ENCODE results near the gene MARF1.
"Not testable (repeated sequence)": the region's sequence is repeated elsewhere in the genome, so short reads cannot be mapped to it uniquely, and the experiment has no call there.

The MARF1 gene

DNA sequence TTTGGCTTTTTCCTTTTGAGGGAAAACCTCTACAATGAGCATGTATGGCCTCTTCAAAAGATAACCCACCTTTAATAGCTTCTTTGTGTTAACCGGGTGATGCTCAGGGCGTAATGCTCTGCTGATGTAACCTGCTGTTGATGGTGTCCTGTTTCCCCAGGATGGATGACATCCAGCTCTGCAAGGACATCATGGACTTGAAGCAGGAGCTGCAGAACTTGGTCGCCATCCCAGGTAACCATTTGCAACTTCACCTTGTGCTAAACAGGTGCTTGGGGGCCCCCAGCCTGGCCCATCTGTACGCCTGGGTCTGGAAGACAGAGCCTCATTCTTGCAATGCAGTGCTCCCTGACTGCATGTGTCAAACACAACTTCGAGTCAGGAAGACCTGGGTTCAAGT is 75.1 kb downstream of the MARF1 start:
- no peak for DNase-seq (ENCODE audit: low read depth)

DNA sequence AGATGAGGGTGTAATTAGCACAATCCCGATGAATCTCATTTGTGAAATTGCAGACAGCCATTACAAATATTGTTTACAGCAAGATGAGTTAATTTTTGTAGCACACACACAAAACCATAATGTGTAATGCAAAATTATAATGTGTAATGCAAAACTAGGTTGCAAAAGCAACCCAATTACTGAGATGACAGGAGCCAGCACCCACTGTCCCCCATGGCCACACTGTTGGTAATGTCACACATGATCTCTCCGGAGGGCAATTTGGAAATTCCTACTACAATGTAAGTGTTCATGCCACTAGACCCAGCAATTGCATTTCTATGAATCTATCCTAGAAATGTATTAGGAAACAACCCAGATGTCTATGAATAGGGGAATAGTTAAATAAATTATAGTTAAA is 76.9 kb downstream of the MARF1 start:
- no peak for DNase-seq (ENCODE audit: low read depth)

DNA sequence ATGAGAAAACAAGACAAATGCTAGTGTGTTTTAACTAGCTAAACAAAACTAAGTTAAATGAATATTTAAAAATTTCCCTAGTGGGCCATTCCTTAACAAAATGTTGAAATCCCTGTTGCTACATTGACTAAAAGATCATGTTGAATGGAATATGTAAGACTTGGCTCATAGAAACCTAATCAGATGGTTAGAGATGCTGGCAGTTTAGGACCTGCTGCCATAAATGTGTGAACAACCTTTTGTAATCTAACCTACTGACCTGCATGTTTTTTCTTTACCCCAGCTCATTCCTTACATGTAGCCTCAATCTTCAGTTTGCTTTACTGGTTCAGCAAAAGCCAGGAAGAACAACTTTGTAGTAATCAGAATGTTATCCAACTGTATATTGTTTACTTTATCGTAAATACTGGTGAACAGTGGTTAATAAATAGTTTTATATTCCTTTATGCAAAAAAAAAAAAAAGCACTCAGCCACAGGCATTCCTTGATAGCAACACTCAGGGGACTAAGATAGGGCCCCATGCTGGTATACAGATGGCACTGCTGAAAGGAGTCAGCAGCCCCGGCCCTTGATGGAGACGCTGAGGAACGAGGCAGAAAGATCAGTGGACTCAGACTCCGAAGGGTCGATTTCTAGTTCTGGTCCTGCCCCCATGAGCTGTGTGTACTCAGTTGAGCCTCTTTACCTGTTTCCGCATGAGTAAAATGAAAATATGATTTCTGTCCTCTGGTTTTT is 78.2 kb downstream of the MARF1 start:
- no peak for DNase-seq (ENCODE audit: low read depth)

DNA sequence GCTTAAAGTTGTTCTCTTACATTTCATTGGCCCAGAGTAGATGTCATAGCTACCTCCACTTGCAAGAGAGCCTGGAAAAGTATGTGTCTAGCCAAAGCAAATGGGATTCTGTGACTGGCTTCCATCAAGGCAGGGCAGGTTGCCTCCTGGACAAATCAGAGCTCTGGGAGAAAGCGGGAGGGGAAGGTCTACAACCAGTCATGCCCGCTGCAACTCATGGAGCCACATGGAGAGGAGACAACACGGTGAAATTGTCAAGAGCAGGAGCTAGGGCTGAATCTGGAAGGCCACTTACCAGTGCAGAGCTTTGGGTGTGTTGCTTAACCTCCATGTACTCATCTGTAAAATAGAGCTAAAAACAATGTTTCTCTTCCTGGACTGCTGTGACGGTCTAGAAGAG is 83.8 kb downstream of the MARF1 start:
- no peak for DNase-seq (ENCODE audit: low read depth)

DNA sequence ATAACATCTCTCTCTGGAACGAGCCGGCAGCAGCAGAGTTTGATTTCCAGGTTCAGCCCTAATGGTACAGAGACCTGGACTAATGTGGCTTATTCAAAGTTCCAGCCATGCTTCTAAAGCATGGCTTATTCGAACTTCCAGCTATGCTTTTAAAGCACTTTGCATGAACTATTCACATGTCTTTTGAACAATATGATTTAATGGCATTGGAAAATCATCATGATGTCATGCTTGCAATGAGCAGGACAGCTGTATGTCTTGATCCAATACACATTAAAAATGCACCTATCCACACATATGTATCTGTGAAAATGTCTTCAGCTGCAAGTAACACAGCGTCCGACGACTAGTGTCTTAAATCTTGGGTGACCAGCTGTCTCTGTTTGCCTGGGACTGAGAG is 85.7 kb downstream of the MARF1 start:
- DNase-seq (ENCODE audit: low read depth): no peak

DNA sequence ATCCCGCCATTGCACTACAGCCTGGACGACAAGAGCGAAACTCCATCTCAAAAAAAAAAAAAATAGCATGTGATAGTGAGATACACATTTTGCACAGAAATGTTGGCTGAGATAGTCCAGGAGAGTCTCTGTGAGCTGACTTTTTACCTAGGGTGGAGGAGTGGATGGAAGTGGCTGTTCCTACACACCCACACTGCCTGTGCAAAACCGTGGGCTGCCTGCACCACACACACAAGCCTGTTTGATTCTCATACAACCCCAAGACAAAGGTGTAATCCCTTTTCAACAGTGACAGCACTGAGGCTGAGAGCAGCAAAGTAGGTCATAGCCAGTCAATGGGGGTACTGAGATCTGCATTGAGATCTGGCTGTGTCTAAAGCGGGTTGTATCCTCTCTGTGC is 86.8 kb downstream of the MARF1 start:
- DNase-seq (ENCODE audit: low read depth): no peak

DNA sequence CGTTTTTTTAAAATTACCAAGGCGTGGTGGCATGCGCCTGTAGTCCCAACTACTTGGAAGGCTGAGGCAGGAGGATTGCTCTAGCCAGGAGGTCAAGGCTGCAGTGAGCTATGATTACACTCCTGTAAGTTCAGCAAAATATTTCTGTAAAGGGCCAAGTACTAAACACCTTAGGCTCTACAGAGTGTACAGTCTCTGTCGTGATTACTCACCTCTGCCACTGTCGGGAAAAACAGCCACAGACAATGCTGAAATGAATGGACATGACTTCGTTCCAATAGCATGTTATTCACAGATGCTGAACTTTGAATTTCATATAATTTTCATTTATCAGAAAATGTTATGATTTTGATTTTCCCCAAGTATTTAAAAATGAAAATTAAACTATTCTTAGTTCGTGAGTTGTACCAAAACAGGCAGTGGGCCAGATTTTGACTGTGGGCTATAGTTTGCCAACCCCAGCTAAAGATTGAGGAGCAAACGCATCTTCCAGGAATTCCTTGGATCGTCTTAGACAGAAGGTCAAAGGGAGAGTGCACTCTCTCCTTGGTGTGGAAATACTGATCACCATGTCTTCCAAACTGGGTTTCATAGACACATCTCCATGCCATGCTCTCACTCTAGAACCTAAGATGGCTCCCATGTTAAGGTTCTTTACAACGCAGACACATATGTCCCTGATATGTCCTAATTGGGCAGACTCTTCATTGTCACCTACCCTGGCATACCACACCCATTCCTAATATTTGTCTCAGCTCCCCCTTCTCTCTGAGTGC is 89.5 kb downstream of the MARF1 start:
- DNase-seq (ENCODE audit: low read depth): no peak

DNA sequence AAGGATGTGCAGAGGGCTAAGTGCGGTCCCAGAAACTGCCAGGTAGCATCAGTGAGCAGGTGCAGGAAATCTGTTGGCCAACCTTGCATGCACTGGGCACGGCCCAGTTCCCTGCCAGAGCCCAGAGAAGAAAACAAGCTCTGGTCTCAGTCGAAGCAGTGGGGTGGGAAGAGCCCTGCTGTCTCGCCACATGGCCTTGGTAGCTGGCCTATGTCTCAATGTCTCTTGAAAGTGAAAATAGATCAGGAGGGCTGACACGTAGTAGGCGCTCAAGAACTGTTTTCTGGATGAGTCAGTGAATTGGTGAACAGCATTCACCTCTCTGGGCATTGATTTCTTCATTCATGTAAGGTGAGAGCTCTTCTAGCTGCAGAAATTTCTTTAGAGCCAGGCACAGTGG is 90.4 kb downstream of the MARF1 start:
- no peak for DNase-seq (ENCODE audit: low read depth)

DNA sequence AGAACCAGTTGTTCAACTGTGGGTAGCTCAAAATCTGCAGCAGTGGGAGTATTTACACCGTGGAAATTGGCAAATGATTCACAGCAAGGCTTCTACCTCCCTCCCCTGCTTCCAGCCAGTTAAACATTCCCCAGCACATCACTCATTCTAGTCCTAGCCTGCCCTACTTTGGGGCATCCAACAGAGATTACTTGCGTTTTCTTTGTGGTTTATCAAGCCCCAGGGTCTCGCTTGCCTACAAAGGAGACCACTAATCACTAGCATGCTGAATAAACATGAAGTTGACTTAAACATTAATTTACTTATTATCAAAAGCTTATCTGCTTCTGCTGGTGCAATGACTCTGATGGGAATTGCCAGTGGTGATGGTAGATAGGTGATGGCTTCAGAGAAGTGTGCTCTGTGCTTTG is 94.5 kb downstream of the MARF1 start:
- DNase-seq (ENCODE audit: low read depth): no peak

DNA sequence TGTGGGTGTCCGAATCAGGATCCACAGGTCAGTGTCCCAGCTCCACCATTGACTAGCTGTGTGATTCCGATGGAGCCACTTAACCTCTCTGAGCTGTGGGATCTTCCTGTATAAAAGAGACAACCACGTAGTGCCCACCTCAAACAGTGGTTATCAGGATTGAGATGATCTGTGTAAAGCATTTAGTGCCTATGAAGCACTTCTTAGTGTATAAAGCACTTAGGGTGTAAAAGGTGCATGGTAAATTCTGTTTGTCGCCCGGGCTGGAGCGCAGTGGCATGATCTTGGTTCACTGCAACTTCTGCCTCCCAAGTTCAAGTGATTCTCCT is 95.2 kb downstream of the MARF1 start:
- no peak for DNase-seq (ENCODE audit: low read depth)

DNA sequence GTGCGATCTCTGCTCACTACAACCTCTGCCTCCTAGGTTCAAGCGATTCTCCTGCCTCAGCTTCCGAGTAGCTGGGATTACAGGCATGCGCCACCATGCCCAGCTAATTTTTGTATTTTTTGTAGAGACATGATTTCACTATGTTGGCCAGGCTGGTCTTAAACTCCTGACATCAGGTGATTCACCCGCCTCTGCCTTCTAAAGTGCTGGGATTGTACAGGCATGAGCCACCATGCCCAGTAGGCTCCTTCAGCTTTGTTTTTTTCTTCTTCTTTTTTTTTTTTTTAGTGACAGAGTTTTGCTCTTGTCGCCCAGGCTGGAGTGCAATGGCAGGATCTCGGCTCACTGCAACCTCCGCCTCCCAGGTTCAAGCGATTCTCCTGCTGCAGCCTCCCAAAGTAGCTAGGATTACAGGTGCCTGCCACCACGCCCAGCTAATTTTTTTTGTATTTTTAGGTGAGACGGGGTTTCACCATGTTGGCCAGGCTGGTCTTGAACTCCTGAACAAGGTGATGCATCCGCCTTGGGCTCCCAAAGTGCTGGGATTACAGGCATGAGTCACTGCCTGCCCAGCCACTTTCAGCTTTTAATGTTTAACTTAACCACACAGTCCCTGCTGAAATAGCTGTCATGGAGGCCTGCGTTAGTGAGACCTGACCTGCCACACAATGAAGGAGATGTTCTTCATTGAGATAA is 95.7 kb downstream of the MARF1 start:
- DNase-seq (ENCODE audit: low read depth): not testable (repeated sequence)

DNA sequence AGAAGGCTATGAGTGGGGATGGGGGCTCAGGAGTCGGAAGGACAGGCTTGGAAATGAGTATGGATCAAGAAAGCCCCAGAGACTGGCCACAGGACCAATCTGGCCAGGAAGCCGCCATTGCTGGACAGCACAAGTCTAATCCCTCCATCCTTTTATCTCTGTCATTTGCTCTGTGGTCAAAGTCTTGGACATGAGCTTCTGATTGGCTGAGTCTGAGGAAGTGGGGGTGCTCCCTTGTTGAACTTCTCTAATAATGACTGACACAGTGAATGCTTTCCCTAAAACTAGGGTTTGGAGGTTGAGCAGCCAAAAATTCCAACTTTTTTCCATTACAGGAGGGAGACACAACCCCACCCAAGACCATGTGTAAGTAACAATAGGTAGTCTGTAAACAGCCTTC is 97.4 kb downstream of the MARF1 start:
- no peak for DNase-seq (ENCODE audit: low read depth)

DNA sequence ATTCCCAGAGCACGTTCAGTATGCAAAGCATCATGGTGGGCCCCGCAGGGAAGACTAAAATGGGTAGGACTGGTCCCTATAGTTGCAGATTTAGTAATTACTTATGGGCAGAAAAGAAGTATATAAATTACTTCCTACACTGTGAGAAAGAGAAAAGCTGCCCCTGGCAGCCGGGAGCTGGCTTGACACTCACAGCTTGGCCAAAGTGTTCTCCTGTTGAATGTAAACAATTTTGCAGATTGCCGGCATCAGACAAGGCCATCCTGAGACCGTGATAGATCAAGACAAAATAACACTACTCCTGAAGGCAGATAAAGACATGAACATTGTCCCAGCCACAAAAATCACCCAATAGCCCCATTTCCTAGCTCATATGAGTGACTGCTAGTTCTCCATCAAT is 98.5 kb downstream of the MARF1 start:
- no peak for DNase-seq (ENCODE audit: low read depth)

Data from stimulated activated CD8-positive, alpha-beta memory T cell treated with anti-CD3 and anti-CD28 coated beads, Interleukin-15, amount 100 ng/mL, for 24 hours (primary cell).